Kidney (tissue), 14 donors: ENCODE data around the gene PPM1D. TPM values are rescaled to one million over a fixed set of nuclear protein-coding genes. Genes with fewer than 3 reads are reported as not detected.

ENCODE experiments used
- DNase-seq, 5 donors: peaks; one replicate each; pipeline ENCODE4 v3.0.0-alpha.2; 2013 to 2020
- FAIRE-seq: peaks from 2 replicates; lab custom pipeline; 2012; peaks lifted over from hg19 to GRCh38; lab: Jason Lieb, UNC
- H3K27ac ChIP-seq, 2 donors: one replicate each; pipeline ENCODE4 v1.7.0; 2013; ENCODE audit warnings: low read depth in 2 of 2, low read length in 2 of 2, inconsistent platforms in 1 of 2
- H3K27me3 ChIP-seq: one replicate; pipeline ENCODE4 v1.7.1; 2013; ENCODE audit warnings: low read length, inconsistent platforms; ENCODE audit not compliant: control insufficient read depth, insufficient read depth
- H3K36me3 ChIP-seq, 3 donors: one replicate each; pipeline versions ENCODE4 v1.7.0 to v1.7.1; 2013; ENCODE audit warnings: low read length in 3 of 3, control low read depth in 1 of 3, inconsistent platforms in 1 of 3; ENCODE audit not compliant: insufficient read depth in 3 of 3, control insufficient read depth in 2 of 3
- H3K4me1 ChIP-seq, 3 donors: one replicate each; pipeline versions ENCODE4 v1.7.0 to v1.7.1; 2013; ENCODE audit warnings: low read length in 3 of 3, inconsistent platforms in 1 of 3, low read depth in 1 of 3; ENCODE audit not compliant: control insufficient read depth in 2 of 3, insufficient read depth in 2 of 3
- H3K4me3 ChIP-seq, 3 donors: one replicate each; pipeline versions ENCODE4 v1.7.0 to v1.8.1; 2013; ENCODE audit warnings: low read length in 3 of 3, control low read depth in 1 of 3, inconsistent platforms in 1 of 3
- H3K9ac ChIP-seq, 3 donors: one replicate each; pipeline versions ENCODE4 v1.7.0 to v1.7.1; 2013; ENCODE audit warnings: low read length in 3 of 3, control low read depth in 1 of 3, inconsistent platforms in 1 of 3
- H3K9me3 ChIP-seq, 3 donors: one replicate each; pipeline versions ENCODE4 v1.7.0 to v1.7.1; 2013; ENCODE audit warnings: low read length in 3 of 3, control low read depth in 1 of 3, inconsistent platforms in 1 of 3; ENCODE audit not compliant: control insufficient read depth in 2 of 3, insufficient read depth in 1 of 3
- CTCF ChIP-seq: IDR thresholded peaks from 3 replicates; pipeline ENCODE4 v1.5.1; 2012; ENCODE audit warnings: mild to moderate bottlenecking, moderate library complexity, borderline replicate concordance; ENCODE audit not compliant: insufficient read depth; ENCODE audit errors: extremely low read depth
- intact Hi-C: fragments of 100-400 bp; cut with DNase I; formaldehyde crosslinking; loops from one replicate; pipeline ENCODE4 v1.11.1; 2022
- polyA plus RNA-seq: library from polyadenylated mRNA; stranded (reverse); fragments of 350-450 nt; fragmentation: Illumina TruSeq; extraction: RNeasy Lipid Tissue Mini Kit (QIAGEN cat#74804); gene quantifications from one replicate; pipeline ENCODE4 v1.2.3, GENCODE V29; 2014; ENCODE audit warnings: low read depth, low replicate concordance; ENCODE audit not compliant: insufficient read depth
- total RNA-seq: library from RNA; stranded (reverse); fragmentation: NEBNext Ultra II Directional; extraction: Animal tissue kit (Norgen Biotek cat#: 25700); gene quantifications from one replicate; pipeline ENCODE4 v1.2.1, GENCODE V29; 2021
- donor health status: control.
- donor health status: control.
- donor health status: control.
- donor health status: control.
- donor health status: control.
- donor health status: DM: yes; HTN: yes; CAD: no.
- donor health status: Normal renal cell carcinoma (clear cell type).

Gene PPM1D
- total and polyA plus RNA-seq, 2 donors from 2014 or later: 4.5 to 16.6 TPM

DNA sequence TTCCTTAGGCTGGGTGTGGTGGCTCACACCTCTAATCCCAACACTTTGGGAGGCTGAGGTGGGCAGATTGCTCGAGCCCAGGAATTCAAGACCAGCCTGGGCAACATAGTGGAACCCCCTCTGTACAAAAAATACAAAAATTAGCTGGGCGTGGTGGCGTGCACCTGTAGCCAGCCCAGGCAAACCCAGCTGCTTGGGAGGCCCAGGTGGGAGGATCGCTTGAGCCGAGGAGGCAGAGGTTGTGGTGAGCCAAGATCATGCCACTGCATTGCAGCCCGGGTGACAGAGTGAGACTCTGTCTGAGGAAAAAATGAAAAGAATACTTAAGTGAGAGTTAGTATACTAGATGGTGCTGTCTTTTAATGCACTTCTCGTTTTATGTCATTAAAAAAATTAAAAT, 15.1 kb downstream of the PPM1D start:
- H3K27me3 ChIP-seq: no peaks in the 10 kb centered on the region
- H3K36me3 ChIP-seq: no peaks in the 10 kb centered on the region
- no peak overlapping the region for H3K4me3 ChIP-seq
- H3K9ac ChIP-seq: no peak overlapping the region
- DNase-seq: no peak
- intact Hi-C loops: no loop called here
- TF ChIP-seq CTCF: no peak
- H3K27ac ChIP-seq: no peak overlapping the region
- H3K4me1 ChIP-seq: no peaks in the 10 kb centered on the region
- no peaks in the 10 kb centered on the region for H3K9me3 ChIP-seq
- no peak for FAIRE-seq

DNA sequence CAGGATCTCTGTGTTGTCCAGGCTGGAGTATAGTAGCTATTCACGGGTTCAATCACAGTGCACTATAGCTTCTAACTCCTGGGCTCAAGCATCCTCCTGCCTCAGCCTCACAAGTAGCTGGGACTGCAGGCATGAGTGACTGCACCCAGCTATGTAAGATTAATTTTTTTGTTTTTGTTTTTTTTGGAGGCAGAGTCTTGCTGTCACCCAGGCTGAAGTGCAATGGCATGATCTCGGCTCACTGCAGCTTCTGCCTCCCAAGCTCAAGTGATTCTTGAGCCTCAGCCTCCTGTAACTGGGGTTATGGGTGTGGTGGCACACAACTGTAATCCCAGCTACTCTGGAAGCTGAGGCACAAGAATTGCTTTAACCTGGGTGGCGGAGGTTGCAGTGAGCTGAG, 15.8 kb downstream of the PPM1D start:
- Histone ChIP-seq H3K4me3 (no peak overlapping the region), H3K27ac (no peak overlapping the region), H3K27me3 (no peaks in the 10 kb centered on the region), H3K36me3 (no peaks in the 10 kb centered on the region), H3K9me3 (no peaks in the 10 kb centered on the region), H3K9ac (no peak overlapping the region), H3K4me1 (no peaks in the 10 kb centered on the region)
- FAIRE-seq (no peak), DNase-seq (no peak)
- TF ChIP-seq CTCF: no peak
- intact Hi-C loops: no loop called here

DNA sequence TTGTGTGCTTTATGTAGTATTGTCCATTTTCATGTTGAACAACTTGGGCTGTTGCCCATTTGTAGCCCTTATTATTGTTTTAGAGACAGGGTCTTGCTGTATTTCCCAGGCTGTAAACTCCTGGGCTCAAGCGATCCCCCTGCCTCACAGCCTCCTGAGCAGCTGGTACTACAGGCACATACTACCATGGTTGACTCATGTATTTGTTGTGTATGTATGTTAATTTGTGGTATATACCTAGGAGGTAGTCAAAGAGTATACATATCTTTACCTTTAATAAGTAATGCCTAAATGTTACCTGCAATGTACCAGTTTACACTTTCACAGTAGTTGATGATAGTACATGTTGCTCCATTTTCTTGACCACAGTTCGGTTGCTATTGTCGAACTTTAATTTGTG, 18.1 kb downstream of the PPM1D start:
- no peak for FAIRE-seq
- H3K9ac ChIP-seq: no peak overlapping the region

More for the DNA sequence above, 18.1 kb downstream of the PPM1D start:
- Histone ChIP-seq H3K4me3 (no peak overlapping the region), H3K27me3 (no peaks in the 10 kb centered on the region), H3K4me1 (no peaks in the 10 kb centered on the region), H3K27ac (no peak overlapping the region), H3K9me3 (no peaks in the 10 kb centered on the region), H3K36me3 (no peaks in the 10 kb centered on the region)
- no peak for TF ChIP-seq CTCF
- intact Hi-C loops: no loop called here
- DNase-seq: no peak
